Nephron (organoid): ENCODE results near the gene SOD2.

Experiments
- H3K27ac Mint-ChIP-seq, 3 experiments: 2 replicates each; pipeline ENCODE4 v1.8.0; 2020; ENCODE audit warnings: mixed read lengths in 3 of 3, mild to moderate bottlenecking in 2 of 3, moderate library complexity in 1 of 3
- H3K27me3 Mint-ChIP-seq: 2 replicates; pipeline ENCODE4 v1.8.0; 2021; ENCODE audit warnings: low read depth, mild to moderate bottlenecking, moderate library complexity, mixed read lengths
- H3K36me3 Mint-ChIP-seq: 2 replicates; pipeline ENCODE4 v1.8.0; 2020; ENCODE audit warnings: low read depth, mixed read lengths
- H3K4me1 Mint-ChIP-seq: 2 replicates; pipeline ENCODE4 v1.8.0; 2020; ENCODE audit warnings: mixed read lengths
- H3K4me3 Mint-ChIP-seq, 3 experiments: 2 replicates each; pipeline ENCODE4 v1.8.0; 2020; ENCODE audit warnings: mild to moderate bottlenecking in 3 of 3, mixed read lengths in 3 of 3, moderate library complexity in 2 of 3
- H3K9me3 Mint-ChIP-seq: 2 replicates; pipeline ENCODE4 v1.8.0; 2020; ENCODE audit warnings: mixed read lengths
- TF ChIP-seq, protein P1 (sequence below), 3 experiments: fragments of 200-600 bp; sonication (generic); IDR thresholded peaks; one replicate each; pipeline ENCODE4 v1.5.0; 2021; ENCODE audit warnings: antibody characterized with exemption in 3 of 3; ENCODE audit not compliant: unreplicated experiment in 3 of 3

The SOD2 gene

GRCh38 chr6:159686703-159687102 lies 6.3 kb downstream of the SOD2 start:
- no peak overlapping the region for H3K27ac Mint-ChIP-seq
- H3K9me3 Mint-ChIP-seq: no peaks in the 10 kb centered on the region
- H3K4me3 Mint-ChIP-seq: no peak overlapping the region
- peaks cover 60% of the 10 kb centered on the region for H3K36me3 Mint-ChIP-seq
- TF ChIP-seq, protein P1, sequence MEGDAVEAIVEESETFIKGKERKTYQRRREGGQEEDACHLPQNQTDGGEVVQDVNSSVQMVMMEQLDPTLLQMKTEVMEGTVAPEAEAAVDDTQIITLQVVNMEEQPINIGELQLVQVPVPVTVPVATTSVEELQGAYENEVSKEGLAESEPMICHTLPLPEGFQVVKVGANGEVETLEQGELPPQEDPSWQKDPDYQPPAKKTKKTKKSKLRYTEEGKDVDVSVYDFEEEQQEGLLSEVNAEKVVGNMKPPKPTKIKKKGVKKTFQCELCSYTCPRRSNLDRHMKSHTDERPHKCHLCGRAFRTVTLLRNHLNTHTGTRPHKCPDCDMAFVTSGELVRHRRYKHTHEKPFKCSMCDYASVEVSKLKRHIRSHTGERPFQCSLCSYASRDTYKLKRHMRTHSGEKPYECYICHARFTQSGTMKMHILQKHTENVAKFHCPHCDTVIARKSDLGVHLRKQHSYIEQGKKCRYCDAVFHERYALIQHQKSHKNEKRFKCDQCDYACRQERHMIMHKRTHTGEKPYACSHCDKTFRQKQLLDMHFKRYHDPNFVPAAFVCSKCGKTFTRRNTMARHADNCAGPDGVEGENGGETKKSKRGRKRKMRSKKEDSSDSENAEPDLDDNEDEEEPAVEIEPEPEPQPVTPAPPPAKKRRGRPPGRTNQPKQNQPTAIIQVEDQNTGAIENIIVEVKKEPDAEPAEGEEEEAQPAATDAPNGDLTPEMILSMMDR (IDR thresholded peaks at IDR 0.05; ENCODE audit: unreplicated experiment in 3 of 3): no peak
- H3K4me1 Mint-ChIP-seq: peaks cover 7% of the 10 kb centered on the region
- H3K27me3 Mint-ChIP-seq: no peaks in the 10 kb centered on the region

- peaks cover 1% of the 10 kb centered on the region for H3K4me1 Mint-ChIP-seq
- peaks cover 63% of the 10 kb centered on the region for H3K36me3 Mint-ChIP-seq
- H3K27me3 Mint-ChIP-seq: no peaks in the 10 kb centered on the region
- H3K9me3 Mint-ChIP-seq: no peaks in the 10 kb centered on the region
- TF ChIP-seq, protein P1 (IDR thresholded peaks at IDR 0.05; ENCODE audit: unreplicated experiment in 3 of 3): no peak
- no peak overlapping the region for H3K4me3 Mint-ChIP-seq
- H3K27ac Mint-ChIP-seq: no peak overlapping the region
Observed at GRCh38 chr6:159686040-159686439, 7.0 kb downstream of the SOD2 start.

- H3K27ac Mint-ChIP-seq: no peak overlapping the region
- no peaks in the 10 kb centered on the region for H3K9me3 Mint-ChIP-seq
- no peaks in the 10 kb centered on the region for H3K4me1 Mint-ChIP-seq
- TF ChIP-seq, protein P1 (IDR thresholded peaks at IDR 0.05; ENCODE audit: unreplicated experiment in 3 of 3): no peak
- H3K36me3 Mint-ChIP-seq: peaks cover 66% of the 10 kb centered on the region
- H3K4me3 Mint-ChIP-seq: no peak overlapping the region
- no peaks in the 10 kb centered on the region for H3K27me3 Mint-ChIP-seq
Observed at GRCh38 chr6:159684013-159684304, 9.1 kb downstream of the SOD2 start.

GRCh38 chr6:159682810-159683209 lies 10.2 kb downstream of the SOD2 start:
- Mint-ChIP-seq H3K36me3 (peaks cover 59% of the 10 kb centered on the region), H3K27ac (no peak overlapping the region), H3K4me1 (no peaks in the 10 kb centered on the region), H3K9me3 (no peaks in the 10 kb centered on the region), H3K27me3 (no peaks in the 10 kb centered on the region), H3K4me3 (no peak overlapping the region)
- TF ChIP-seq, protein P1 (IDR thresholded peaks at IDR 0.05; ENCODE audit: unreplicated experiment in 3 of 3): no peak

- H3K4me1 Mint-ChIP-seq: no peaks in the 10 kb centered on the region
- no peak overlapping the region for H3K27ac Mint-ChIP-seq
- H3K27me3 Mint-ChIP-seq: no peaks in the 10 kb centered on the region
- TF ChIP-seq, protein P1 (IDR thresholded peaks at IDR 0.05; ENCODE audit: unreplicated experiment in 3 of 3): no peak
- H3K9me3 Mint-ChIP-seq: no peaks in the 10 kb centered on the region
- H3K4me3 Mint-ChIP-seq: no peak overlapping the region
- peaks cover 56% of the 10 kb centered on the region for H3K36me3 Mint-ChIP-seq
Observed at GRCh38 chr6:159682295-159682694, 10.7 kb downstream of the SOD2 start.

DNA sequence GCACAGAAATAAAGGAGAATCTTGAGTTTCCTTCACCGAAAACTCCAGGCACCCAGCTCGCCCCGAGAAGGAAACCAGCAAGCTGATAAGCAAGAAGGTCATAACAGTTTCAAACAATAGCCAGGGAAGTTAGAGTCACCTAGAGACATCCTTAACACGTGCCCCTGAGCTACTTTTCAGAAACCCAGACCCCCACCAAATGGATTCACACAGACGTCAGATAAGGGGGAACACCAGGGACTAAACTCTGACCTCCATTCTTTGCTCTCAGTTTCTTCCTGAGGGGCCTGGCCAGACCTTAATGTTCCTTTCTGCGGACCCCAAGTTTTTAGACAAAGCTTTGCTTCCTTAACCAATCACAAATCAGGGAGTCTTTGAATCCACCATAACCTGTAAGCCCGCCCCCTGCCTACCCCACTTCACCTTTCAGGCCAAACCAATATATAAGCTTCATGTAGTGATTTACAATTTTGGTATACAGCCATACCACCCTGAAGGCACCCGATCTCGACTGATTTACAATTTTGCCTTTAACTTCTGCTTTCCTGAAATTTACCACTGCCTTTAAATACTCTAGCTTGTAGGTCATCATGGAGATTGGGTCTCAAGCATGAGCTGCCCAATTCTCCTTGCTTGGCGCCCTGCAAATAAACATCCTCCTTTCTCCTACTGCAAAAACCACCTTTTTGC lies 11.7 kb downstream of the SOD2 start:
- Mint-ChIP-seq H3K36me3 (peaks cover 53% of the 10 kb centered on the region), H3K27ac (no peak overlapping the region), H3K9me3 (peaks cover 3% of the 10 kb centered on the region), H3K4me1 (no peaks in the 10 kb centered on the region), H3K4me3 (no peak overlapping the region), H3K27me3 (no peaks in the 10 kb centered on the region)
- TF ChIP-seq, protein P1 (IDR thresholded peaks at IDR 0.05; ENCODE audit: unreplicated experiment in 3 of 3): no peak
